ENCODE results near the gene MYCN.

DNA sequence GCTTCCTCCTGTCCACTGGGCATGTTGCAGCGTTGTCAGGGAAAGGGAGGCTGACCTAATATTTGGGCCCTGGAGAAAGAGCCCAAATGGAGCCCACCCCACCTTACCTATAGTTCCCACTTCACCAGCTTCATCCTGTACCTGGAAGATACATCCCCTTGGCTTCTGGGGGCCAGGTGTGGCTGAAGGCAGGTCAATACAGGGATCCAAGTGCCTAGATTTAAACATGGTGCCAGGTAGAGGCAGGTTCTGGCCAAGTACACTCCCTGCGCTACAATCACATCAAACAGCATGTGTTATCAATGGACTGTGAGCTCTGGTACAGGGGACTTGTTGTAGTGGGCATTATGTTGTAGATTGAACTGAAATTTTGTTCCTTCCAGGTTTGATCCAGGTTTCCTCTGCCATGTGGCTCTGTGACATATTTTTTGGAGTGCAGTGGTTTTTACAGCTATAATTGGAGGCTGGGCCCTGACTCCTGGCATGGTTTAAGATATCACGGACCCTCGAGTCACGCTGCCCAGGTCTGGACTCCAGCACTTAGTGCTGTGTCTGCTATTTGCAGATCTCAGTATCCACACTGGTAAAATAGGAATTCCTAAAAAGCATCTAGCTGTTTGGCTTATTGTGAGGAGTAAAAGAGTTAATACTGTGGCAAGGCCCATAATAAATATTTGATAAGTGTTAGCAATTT lies 23.8 kb downstream of the MYCN start:
- TF ChIP-seq CTCF (IDR thresholded peaks at IDR 0.05; ENCODE audit: low read length) (no peak), EZH2 (IDR thresholded peaks at IDR 0.05; ENCODE audit: borderline replicate concordance, low read length) (no peak)

All from OCI-LY1 (cell line).